Loucy (cell line): ENCODE data around the gene PCDH17.

ENCODE experiments used
- CTCF ChIP-seq: fragments of 200-600 bp; sonication (generic); conservative IDR thresholded peaks from 2 replicates; pipeline ENCODE4 v1.5.1; 2014; ENCODE audit warnings: mild to moderate bottlenecking, antibody characterized with exemption, low read length
- EZH2phosphoT487 ChIP-seq: fragments of 200-600 bp; IDR thresholded peaks from 2 replicates; pipeline ENCODE4 v1.6.1; 2018; ENCODE audit warnings: antibody characterized with exemption, mild to moderate bottlenecking, moderate library complexity, borderline replicate concordance

- no peak for TF ChIP-seq CTCF
- TF ChIP-seq EZH2phosphoT487, result no peak
These were observed 27.1 kb upstream of the PCDH17 start for GRCh38 chr13:57604442-57604841.
